SU-DHL-6 (cell line): ENCODE measurements around the gene UQCRC2.

ENCODE experiments used
- H2AFZ ChIP-seq: fragments of 200-600 bp; sonication (generic); 2 replicates; pipeline ENCODE4 v1.6.1; 2014; ENCODE audit warnings: low read depth, mild to moderate bottlenecking, moderate library complexity, mixed read lengths, antibody characterized with exemption, low read length; ENCODE audit not compliant: severe bottlenecking
- H3F3A ChIP-seq: fragments of 200-600 bp; shearing (Covaris generic); 2 replicates; pipeline ENCODE4 v1.6.0; 2016; ENCODE audit warnings: antibody characterized with exemption, mild to moderate bottlenecking; ENCODE audit not compliant: insufficient read depth
- H3K27ac ChIP-seq: fragments of 200-600 bp; sonication (generic); 2 replicates; pipeline ENCODE4 v1.5.1; 2016; ENCODE audit warnings: low read depth, mild to moderate bottlenecking, low read length, moderate library complexity, mixed read lengths
- H3K27me3 ChIP-seq: fragments of 200-600 bp; sonication (generic), shearing (Covaris generic); 2 replicates; pipeline ENCODE4 v1.6.0; 2014; ENCODE audit warnings: mild to moderate bottlenecking, low read length
- H3K36me3 ChIP-seq: fragments of 200-600 bp; sonication (generic); 2 replicates; pipeline ENCODE4 v1.6.1; 2014; ENCODE audit warnings: mild to moderate bottlenecking, low read length, mixed read lengths
- H3K4me2 ChIP-seq: fragments of 300-600, 200-600 bp; shearing (Covaris generic), sonication (generic); 2 replicates; pipeline ENCODE4 v1.6.0; 2014; ENCODE audit warnings: low read length, low read depth, mild to moderate bottlenecking; ENCODE audit not compliant: poor library complexity, severe bottlenecking
- H3K4me3 ChIP-seq: fragments of 200-600 bp; sonication (generic); 2 replicates; pipeline ENCODE4 v1.5.1; 2014; ENCODE audit warnings: antibody characterized with exemption, low read length, mild to moderate bottlenecking, mixed read lengths; ENCODE audit not compliant: insufficient read depth, poor library complexity, severe bottlenecking
- H3K79me2 ChIP-seq: fragments of 200-600 bp; sonication (generic); 2 replicates; pipeline ENCODE4 v1.6.1; 2014; ENCODE audit warnings: mild to moderate bottlenecking, low read length, moderate library complexity; ENCODE audit not compliant: insufficient read depth
- H3K9ac ChIP-seq: fragments of 200-600 bp; sonication (generic); 2 replicates; pipeline ENCODE4 v1.7.0; 2014; ENCODE audit warnings: mild to moderate bottlenecking, low read length
- H3K9me2 ChIP-seq: fragments of 200-600 bp; sonication (generic); replicated peaks from 2 replicates; pipeline ENCODE4 v1.6.1; 2014; ENCODE audit warnings: low read length; ENCODE audit not compliant: insufficient read depth
- H3K9me3 ChIP-seq: fragments of 200-600 bp; sonication (generic); 2 replicates; pipeline ENCODE4 v1.6.1; 2014; ENCODE audit warnings: low read length, mixed read lengths; ENCODE audit not compliant: insufficient read depth
- H4K20me1 ChIP-seq: fragments of 200-600 bp; sonication (generic); 2 replicates; pipeline ENCODE4 v1.6.1; 2014; ENCODE audit warnings: low read depth, mild to moderate bottlenecking, antibody characterized with exemption, low read length, moderate library complexity, mixed read lengths
- EZH2phosphoT487 ChIP-seq: fragments of 200-600 bp; sonication (generic), shearing (Covaris generic); conservative IDR thresholded peaks from 2 replicates; pipeline ENCODE4 v1.6.1; 2018; ENCODE audit warnings: mild to moderate bottlenecking, antibody characterized with exemption, low read length, moderate library complexity, mixed read lengths
- TF ChIP-seq, protein P1 (sequence below): fragments of 200-600 bp; sonication (generic); IDR thresholded peaks from one replicate; pipeline ENCODE4 v1.5.1; 2017; ENCODE audit warnings: antibody characterized with exemption, mild to moderate bottlenecking, low read length, moderate library complexity; ENCODE audit not compliant: insufficient read depth, poor library complexity, severe bottlenecking

The UQCRC2 gene

DNA sequence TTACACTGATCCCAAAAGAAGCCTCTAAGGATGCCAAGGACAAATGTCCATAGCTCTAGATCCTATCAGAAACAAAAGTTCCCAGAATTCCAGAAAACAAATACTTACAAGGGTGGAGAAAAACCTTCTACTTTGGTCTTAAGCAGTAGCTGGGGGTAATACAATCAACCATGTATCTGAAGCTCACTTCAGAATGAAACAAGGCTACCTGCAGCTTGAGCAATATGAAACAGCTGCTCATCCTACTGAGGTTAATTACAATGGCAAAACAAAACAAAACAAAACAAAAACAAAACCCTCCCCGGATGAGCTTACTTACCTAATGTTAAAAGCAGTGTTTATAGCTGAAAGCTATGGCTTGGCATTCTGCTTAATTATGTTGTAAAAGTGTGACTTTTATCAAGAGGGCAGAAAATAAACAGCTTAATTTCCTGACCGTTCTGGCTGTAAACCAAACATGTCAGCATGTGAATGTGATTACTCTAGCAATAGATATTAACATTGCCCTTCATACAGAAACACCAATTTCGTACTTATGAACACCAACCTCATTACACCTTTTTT is 37.3 kb downstream of the UQCRC2 start:
- H3K9me2 ChIP-seq: no peaks in the 10 kb centered on the region
- H3K79me2 ChIP-seq: no peaks in the 10 kb centered on the region
- no peak overlapping the region for H3K4me2 ChIP-seq
- no peak overlapping the region for H2AFZ ChIP-seq
- TF ChIP-seq, protein P1, sequence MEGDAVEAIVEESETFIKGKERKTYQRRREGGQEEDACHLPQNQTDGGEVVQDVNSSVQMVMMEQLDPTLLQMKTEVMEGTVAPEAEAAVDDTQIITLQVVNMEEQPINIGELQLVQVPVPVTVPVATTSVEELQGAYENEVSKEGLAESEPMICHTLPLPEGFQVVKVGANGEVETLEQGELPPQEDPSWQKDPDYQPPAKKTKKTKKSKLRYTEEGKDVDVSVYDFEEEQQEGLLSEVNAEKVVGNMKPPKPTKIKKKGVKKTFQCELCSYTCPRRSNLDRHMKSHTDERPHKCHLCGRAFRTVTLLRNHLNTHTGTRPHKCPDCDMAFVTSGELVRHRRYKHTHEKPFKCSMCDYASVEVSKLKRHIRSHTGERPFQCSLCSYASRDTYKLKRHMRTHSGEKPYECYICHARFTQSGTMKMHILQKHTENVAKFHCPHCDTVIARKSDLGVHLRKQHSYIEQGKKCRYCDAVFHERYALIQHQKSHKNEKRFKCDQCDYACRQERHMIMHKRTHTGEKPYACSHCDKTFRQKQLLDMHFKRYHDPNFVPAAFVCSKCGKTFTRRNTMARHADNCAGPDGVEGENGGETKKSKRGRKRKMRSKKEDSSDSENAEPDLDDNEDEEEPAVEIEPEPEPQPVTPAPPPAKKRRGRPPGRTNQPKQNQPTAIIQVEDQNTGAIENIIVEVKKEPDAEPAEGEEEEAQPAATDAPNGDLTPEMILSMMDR: no peak
- no peak for TF ChIP-seq EZH2phosphoT487
- H3K27me3 ChIP-seq: no peaks in the 10 kb centered on the region
- H3K9me3 ChIP-seq: no peaks in the 10 kb centered on the region
- H3F3A ChIP-seq: no peaks in the 10 kb centered on the region
- no peak overlapping the region for H3K4me3 ChIP-seq
- no peaks in the 10 kb centered on the region for H4K20me1 ChIP-seq
- no peaks in the 10 kb centered on the region for H3K36me3 ChIP-seq
- no peak overlapping the region for H3K9ac ChIP-seq
- H3K27ac ChIP-seq: no peak overlapping the region

DNA sequence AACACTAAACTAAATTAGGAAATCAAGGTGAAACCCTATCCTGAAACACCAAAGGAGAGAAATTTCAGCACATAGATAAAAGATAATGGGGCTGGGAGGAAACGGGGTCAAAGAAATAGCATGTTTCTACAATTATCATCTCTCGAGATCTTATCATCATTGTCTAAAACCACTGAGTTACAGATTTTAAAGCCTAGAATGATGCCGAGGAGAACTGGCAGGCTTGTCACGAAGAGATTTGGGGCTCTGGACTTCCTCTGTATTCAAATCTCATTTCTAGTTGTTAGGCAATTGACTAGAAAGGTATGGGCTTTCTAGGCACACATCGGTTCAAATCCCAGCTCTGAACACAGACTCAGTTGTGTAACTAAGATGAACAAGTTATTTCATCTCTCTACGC is 38.5 kb downstream of the UQCRC2 start:
- Histone ChIP-seq H3K27ac (no peak overlapping the region), H3K9me2 (no peaks in the 10 kb centered on the region), H3K9me3 (no peaks in the 10 kb centered on the region), H3F3A (no peaks in the 10 kb centered on the region), H2AFZ (no peak overlapping the region), H3K27me3 (no peaks in the 10 kb centered on the region), H4K20me1 (no peaks in the 10 kb centered on the region), H3K4me3 (no peak overlapping the region), H3K9ac (no peak overlapping the region), H3K36me3 (no peaks in the 10 kb centered on the region), H3K79me2 (no peaks in the 10 kb centered on the region), H3K4me2 (no peak overlapping the region)
- TF ChIP-seq, protein P1: no peak
- no peak for TF ChIP-seq EZH2phosphoT487

DNA sequence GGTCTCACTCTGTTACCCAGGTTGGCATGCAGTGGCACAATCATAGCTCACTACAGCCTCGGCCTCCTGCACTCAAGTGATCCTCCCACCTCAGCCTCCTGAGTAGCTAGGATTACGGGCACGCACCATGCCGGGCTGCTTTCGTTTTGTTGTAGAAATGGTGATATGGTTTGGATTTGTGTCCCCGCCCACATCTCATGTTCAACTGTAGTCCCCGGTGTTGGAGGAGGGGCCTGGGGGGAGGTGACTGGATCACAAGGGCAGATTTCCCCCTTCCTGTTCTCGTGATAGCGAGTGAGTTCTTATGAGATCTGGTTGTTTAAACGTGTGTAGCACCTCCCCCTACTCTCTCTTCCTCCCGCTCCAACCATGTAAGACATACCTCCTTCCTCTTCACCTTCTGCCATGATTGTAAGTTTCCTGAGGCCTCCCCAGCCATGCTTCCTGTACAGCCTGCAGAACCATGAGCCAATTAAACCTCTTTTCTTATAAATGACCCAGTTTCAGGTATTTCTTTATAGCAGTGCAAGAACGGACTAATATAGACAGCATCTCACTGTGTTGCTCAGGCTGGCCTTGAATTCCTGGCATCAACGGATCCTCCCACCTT is 41.8 kb downstream of the UQCRC2 start:
- Histone ChIP-seq H3K36me3 (no peaks in the 10 kb centered on the region), H3F3A (no peaks in the 10 kb centered on the region), H3K9me3 (no peaks in the 10 kb centered on the region), H3K9me2 (no peaks in the 10 kb centered on the region), H3K79me2 (no peaks in the 10 kb centered on the region), H3K4me3 (no peak overlapping the region), H2AFZ (no peak overlapping the region), H4K20me1 (no peaks in the 10 kb centered on the region), H3K4me2 (no peak overlapping the region), H3K9ac (no peak overlapping the region), H3K27ac (no peak overlapping the region), H3K27me3 (no peaks in the 10 kb centered on the region)
- TF ChIP-seq, protein P1: no peak
- TF ChIP-seq EZH2phosphoT487: no peak
